Measurements from ENCODE around the gene TRIM65. TPM values are rescaled to one million over a fixed set of nuclear protein-coding genes. Genes with fewer than 3 reads are reported as not detected.
A peak's percentile ranks its signal among the peaks of the same experiment; 100 is the strongest.

TRIM65 gene
- total and polyA plus RNA-seq, 2 of the 13 experiments (the other 11 are each of a cell fraction or from before 2014, with no cell fraction given) = 10.3 to 22.4 TPM

- TF ChIP-seq ZNF547 (CRISPR knock-in tag; IDR thresholded peaks at IDR 0.05) = peak; percentile 65; the same call in 1 of the 2 replicates
- TF ChIP-seq ZBTB37 (CRISPR knock-in tag; IDR thresholded peaks at IDR 0.05) = no peak
- no peak for TF ChIP-seq ONECUT2 (CRISPR knock-in tag; IDR thresholded peaks at IDR 0.05)
- no peak for TF ChIP-seq ZNF296 (CRISPR knock-in tag; conservative IDR thresholded peaks at IDR 0.05)
- peak; percentile 43; the same call in 1 of the 2 replicates for TF ChIP-seq ZFP91 (CRISPR knock-in tag; IDR thresholded peaks at IDR 0.05; ENCODE audit: borderline replicate concordance)
- no peak for TF ChIP-seq MXD1 (CRISPR knock-in tag; IDR thresholded peaks at IDR 0.05)
- TF ChIP-seq DDIT3 (CRISPR knock-in tag; IDR thresholded peaks at IDR 0.05) = no peak
- no peak for TF ChIP-seq NR0B2 (CRISPR knock-in tag; IDR thresholded peaks at IDR 0.05)
- TF ChIP-seq TCF7L2 (IDR thresholded peaks at IDR 0.05; ENCODE audit: low read depth, low read length) = no peak
- TF ChIP-seq TRIM22 (IDR thresholded peaks at IDR 0.05) = no peak
- TF ChIP-seq MNT (IDR thresholded peaks at IDR 0.05) = no peak
- TF ChIP-seq ZNF446 (CRISPR knock-in tag; IDR thresholded peaks at IDR 0.05) = no peak
- no peak for TF ChIP-seq ZUFSP (CRISPR knock-in tag; IDR thresholded peaks at IDR 0.05; ENCODE audit: borderline replicate concordance)
- TF ChIP-seq CBFB (CRISPR knock-in tag; IDR thresholded peaks at IDR 0.05) = no peak
- TF ChIP-seq BATF2 (CRISPR knock-in tag; IDR thresholded peaks at IDR 0.05) = no peak
- TF ChIP-seq SMC3 (IDR thresholded peaks at IDR 0.05; ENCODE audit: low read length) = peak; percentile 70
- peak; percentile 24; the same call in 1 of the 2 replicates for TF ChIP-seq ZNF580 (CRISPR knock-in tag; IDR thresholded peaks at IDR 0.05; ENCODE audit: borderline replicate concordance, low read depth)
- no peak for TF ChIP-seq ZNF333 (CRISPR knock-in tag; IDR thresholded peaks at IDR 0.05; ENCODE audit: borderline replicate concordance)
- TF ChIP-seq SSRP1 (CRISPR knock-in tag; IDR thresholded peaks at IDR 0.05) = no peak
Measured at GRCh38 chr17:75927286-75927922, 30.7 kb upstream of the TRIM65 start (continued).

All from HepG2 (cell line).